ENCODE measurements around the gene TLE5.
"Not testable (repeated sequence)": the region's sequence is repeated elsewhere in the genome, so short reads cannot be mapped to it uniquely, and the experiment has no call there.

DNA sequence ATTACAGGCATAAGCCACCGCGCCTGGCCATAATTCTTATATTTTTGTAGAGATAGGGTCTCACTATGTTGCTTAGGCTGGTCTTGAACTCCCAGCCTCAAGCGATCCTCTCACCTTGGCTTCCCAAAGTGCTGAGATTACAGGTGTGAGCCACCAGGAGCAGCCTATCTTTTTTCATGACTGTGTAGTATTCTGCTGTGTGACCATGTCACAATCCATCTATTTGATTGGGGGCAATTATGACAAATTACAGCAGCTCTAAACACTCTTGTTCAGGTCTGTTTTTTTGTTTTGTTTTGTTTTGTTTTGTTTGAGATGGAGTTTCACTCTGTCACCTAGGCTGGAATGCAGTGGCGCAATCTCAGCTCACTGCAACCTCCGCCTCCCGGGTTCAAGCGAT lies 12.3 kb downstream of the TLE5 start:
- not testable (repeated sequence) for TF ChIP-seq TAF1 (IDR thresholded peaks at IDR 0.05; ENCODE audit: low read depth); SMC3 (conservative IDR thresholded peaks at IDR 0.05; ENCODE audit: poor library complexity); POLR2AphosphoS5 (IDR thresholded peaks at IDR 0.05); MXI1 (conservative IDR thresholded peaks at IDR 0.05; ENCODE audit: poor library complexity, severe bottlenecking); EP300 (conservative IDR thresholded peaks at IDR 0.05; ENCODE audit: poor library complexity, severe bottlenecking); EZH2 (IDR thresholded peaks at IDR 0.05; ENCODE audit: borderline replicate concordance, insufficient read depth, low read length, poor library complexity, severe bottlenecking); RAD21 (conservative IDR thresholded peaks at IDR 0.05)
- TF ChIP-seq, protein P1, sequence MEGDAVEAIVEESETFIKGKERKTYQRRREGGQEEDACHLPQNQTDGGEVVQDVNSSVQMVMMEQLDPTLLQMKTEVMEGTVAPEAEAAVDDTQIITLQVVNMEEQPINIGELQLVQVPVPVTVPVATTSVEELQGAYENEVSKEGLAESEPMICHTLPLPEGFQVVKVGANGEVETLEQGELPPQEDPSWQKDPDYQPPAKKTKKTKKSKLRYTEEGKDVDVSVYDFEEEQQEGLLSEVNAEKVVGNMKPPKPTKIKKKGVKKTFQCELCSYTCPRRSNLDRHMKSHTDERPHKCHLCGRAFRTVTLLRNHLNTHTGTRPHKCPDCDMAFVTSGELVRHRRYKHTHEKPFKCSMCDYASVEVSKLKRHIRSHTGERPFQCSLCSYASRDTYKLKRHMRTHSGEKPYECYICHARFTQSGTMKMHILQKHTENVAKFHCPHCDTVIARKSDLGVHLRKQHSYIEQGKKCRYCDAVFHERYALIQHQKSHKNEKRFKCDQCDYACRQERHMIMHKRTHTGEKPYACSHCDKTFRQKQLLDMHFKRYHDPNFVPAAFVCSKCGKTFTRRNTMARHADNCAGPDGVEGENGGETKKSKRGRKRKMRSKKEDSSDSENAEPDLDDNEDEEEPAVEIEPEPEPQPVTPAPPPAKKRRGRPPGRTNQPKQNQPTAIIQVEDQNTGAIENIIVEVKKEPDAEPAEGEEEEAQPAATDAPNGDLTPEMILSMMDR (IDR thresholded peaks at IDR 0.05; ENCODE audit: poor library complexity, severe bottlenecking): not testable (repeated sequence)
- TF ChIP-seq, protein P2, sequence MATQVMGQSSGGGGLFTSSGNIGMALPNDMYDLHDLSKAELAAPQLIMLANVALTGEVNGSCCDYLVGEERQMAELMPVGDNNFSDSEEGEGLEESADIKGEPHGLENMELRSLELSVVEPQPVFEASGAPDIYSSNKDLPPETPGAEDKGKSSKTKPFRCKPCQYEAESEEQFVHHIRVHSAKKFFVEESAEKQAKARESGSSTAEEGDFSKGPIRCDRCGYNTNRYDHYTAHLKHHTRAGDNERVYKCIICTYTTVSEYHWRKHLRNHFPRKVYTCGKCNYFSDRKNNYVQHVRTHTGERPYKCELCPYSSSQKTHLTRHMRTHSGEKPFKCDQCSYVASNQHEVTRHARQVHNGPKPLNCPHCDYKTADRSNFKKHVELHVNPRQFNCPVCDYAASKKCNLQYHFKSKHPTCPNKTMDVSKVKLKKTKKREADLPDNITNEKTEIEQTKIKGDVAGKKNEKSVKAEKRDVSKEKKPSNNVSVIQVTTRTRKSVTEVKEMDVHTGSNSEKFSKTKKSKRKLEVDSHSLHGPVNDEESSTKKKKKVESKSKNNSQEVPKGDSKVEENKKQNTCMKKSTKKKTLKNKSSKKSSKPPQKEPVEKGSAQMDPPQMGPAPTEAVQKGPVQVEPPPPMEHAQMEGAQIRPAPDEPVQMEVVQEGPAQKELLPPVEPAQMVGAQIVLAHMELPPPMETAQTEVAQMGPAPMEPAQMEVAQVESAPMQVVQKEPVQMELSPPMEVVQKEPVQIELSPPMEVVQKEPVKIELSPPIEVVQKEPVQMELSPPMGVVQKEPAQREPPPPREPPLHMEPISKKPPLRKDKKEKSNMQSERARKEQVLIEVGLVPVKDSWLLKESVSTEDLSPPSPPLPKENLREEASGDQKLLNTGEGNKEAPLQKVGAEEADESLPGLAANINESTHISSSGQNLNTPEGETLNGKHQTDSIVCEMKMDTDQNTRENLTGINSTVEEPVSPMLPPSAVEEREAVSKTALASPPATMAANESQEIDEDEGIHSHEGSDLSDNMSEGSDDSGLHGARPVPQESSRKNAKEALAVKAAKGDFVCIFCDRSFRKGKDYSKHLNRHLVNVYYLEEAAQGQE (IDR thresholded peaks at IDR 0.05; ENCODE audit: borderline replicate concordance): not testable (repeated sequence)
